BJ (cell line): ENCODE measurements around the gene NOS1AP. TPM values are rescaled to one million over a fixed set of nuclear protein-coding genes. Genes with fewer than 3 reads are reported as not detected.

Experiments used
- CTCF ChIA-PET: fragments of 350-600 bp; formaldehyde crosslinking; extraction: SDS; loops from one replicate; lab custom pipeline; 2021; ENCODE audit warnings: antibody characterized with exemption, inconsistent platforms; lab: Yijun Ruan, JAX
- POLR2A ChIA-PET: fragments of 300-600 bp; sonication (Branson Sonifier 250); formaldehyde crosslinking; extraction: SDS; loops from one replicate; lab custom pipeline; 2021; ENCODE audit warnings: antibody characterized with exemption; lab: Charles Lee
- DNase-seq: peaks from one replicate; pipeline ENCODE4 v3.0.0-alpha.2; 2011; ENCODE audit warnings: low read depth
- H3K27me3 ChIP-seq: 2 replicates; pipeline ENCODE4 v1.6.0; 2011; ENCODE audit warnings: low read length; ENCODE audit not compliant: control insufficient read depth, insufficient read depth
- H3K36me3 ChIP-seq: 2 replicates; pipeline ENCODE4 v1.5.1; 2011; ENCODE audit warnings: low read length; ENCODE audit not compliant: control insufficient read depth, insufficient read depth
- H3K4me3 ChIP-seq: 2 replicates; pipeline ENCODE4 v1.5.1; 2011; ENCODE audit warnings: low read depth, mild to moderate bottlenecking, control low read depth, low read length
- polyA plus RNA-seq: library from polyadenylated mRNA; depleted of rRNA; stranded (reverse); fragments of >200 nt; gene quantifications from 2 replicates; pipeline ENCODE4 v1.2.3, GENCODE V29; 2011
- TF ChIP-seq, protein P1 (sequence below): IDR thresholded peaks from 2 replicates; pipeline ENCODE4 v1.5.1; 2011; ENCODE audit warnings: low read depth, mild to moderate bottlenecking, control low read depth, inconsistent platforms, low read length, moderate library complexity; ENCODE audit not compliant: insufficient read depth

The NOS1AP gene
- polyA plus RNA-seq, 1 experiment, result 0.50 TPM

DNA sequence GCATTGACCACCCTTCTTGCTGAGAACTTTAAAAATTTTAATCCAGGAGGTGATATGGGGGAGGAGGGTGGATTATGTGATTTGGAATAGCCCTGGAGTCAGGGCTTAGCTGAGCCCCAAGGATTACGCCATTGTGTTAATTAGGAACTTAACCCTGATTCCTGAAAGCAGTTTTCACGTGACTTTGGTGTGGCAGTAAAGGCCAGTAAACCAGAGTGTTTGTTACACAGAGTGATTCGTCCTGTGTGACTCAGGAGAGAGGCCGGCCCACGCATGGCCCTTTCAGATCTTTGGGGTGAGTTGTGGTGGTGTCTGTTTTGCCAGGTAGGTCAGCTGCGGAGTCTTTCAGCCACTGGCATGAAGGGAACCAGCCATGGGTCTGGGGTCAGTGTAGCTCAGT is 107.6 kb downstream of the NOS1AP start:
- no peak for DNase-seq
- H3K36me3 ChIP-seq, result no peaks in the 10 kb centered on the region
- TF ChIP-seq, protein P1, sequence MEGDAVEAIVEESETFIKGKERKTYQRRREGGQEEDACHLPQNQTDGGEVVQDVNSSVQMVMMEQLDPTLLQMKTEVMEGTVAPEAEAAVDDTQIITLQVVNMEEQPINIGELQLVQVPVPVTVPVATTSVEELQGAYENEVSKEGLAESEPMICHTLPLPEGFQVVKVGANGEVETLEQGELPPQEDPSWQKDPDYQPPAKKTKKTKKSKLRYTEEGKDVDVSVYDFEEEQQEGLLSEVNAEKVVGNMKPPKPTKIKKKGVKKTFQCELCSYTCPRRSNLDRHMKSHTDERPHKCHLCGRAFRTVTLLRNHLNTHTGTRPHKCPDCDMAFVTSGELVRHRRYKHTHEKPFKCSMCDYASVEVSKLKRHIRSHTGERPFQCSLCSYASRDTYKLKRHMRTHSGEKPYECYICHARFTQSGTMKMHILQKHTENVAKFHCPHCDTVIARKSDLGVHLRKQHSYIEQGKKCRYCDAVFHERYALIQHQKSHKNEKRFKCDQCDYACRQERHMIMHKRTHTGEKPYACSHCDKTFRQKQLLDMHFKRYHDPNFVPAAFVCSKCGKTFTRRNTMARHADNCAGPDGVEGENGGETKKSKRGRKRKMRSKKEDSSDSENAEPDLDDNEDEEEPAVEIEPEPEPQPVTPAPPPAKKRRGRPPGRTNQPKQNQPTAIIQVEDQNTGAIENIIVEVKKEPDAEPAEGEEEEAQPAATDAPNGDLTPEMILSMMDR, result no peak
- ChIA-PET POLR2A (no interaction called here), CTCF (interaction anchor here (0.6 kb wide), 1 partner anchor 397 kb away, joined by 4 read pairs; no protein-coding TSS in a partner anchor)
- H3K4me3 ChIP-seq, result no peak overlapping the region
- no peaks in the 10 kb centered on the region for H3K27me3 ChIP-seq

DNA sequence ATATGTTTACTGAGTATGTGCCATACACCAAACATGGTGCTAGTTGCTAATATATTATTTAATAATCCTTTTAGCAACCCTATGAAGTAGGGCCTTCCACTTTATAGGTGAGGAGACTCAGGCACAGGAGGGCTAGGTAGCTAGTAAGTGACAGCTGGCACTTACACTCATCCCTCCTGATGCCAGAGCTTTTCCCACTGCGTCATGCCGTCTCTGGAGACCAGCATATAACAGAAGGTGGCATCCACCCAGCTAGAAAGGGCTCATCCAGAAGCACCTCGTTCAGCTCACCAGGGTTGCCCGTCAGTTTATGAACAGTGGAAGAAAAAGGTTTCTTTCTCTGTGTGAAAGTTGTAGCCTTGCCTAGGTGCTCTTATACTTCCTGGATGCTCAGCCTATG is 108.9 kb downstream of the NOS1AP start:
- Histone ChIP-seq H3K36me3 (no peaks in the 10 kb centered on the region), H3K27me3 (no peaks in the 10 kb centered on the region), H3K4me3 (no peak overlapping the region)
- POLR2A ChIA-PET, result no interaction called here
- TF ChIP-seq, protein P1, result no peak
- no peak for DNase-seq
- CTCF ChIA-PET, result interaction anchor here (0.6 to 1.2 kb wide), 2 partner anchors 30 to 666 kb away, joined by 3 to 4 read pairs; no protein-coding TSS in a partner anchor

DNA sequence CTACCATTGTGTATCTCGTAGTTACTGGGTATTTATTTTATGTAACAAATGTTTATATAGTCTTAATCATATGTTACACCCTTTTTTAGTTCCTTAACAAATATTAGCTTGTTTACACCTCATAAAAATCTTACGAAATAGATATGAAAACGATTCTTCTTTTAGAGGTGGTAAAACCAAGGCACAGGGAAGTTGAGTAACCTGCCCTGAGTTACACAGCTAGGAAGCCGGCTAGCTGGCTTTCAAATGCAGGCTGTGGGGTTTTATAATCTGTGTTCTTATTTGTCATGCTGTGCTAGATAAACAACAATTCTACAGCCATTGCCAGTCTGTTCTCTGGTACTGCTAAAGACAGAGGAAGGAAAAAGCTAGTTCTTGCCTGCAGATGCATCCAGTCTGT is 109.6 kb downstream of the NOS1AP start:
- ChIA-PET POLR2A (no interaction called here), CTCF (interaction anchor here (0.6 to 1.2 kb wide), 2 partner anchors 29 to 665 kb away, joined by 3 to 4 read pairs; no protein-coding TSS in a partner anchor)
- TF ChIP-seq, protein P1, result no peak
- Histone ChIP-seq H3K4me3 (no peak overlapping the region), H3K36me3 (no peaks in the 10 kb centered on the region), H3K27me3 (no peaks in the 10 kb centered on the region)
- no peak for DNase-seq

DNA sequence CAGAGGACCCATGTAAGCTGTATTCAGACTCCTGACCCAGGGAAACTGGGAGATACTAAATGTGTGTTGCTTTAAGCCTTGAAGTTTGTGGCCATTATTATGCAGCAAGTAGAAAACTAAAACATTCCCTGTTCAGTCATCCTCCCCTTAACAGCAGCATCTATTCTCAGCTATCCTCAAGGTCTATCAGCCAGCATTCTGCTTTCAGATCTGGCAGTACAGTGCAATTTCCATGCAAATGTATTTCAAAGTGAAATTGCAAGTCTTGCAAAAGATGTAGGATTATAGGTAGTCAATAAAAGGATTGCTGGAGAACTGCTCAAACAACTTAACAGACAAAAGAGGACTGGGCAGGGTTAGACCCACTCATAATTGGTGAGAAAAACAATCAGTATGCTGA is 111.3 kb downstream of the NOS1AP start:
- ChIA-PET CTCF (interaction anchor here (1.1 to 1.8 kb wide), 2 partner anchors 12 to 124 kb away, joined by 3 to 5 read pairs; no protein-coding TSS in a partner anchor), POLR2A (no interaction called here)
- H3K36me3 ChIP-seq, result no peaks in the 10 kb centered on the region
- H3K27me3 ChIP-seq, result no peaks in the 10 kb centered on the region
- TF ChIP-seq, protein P1, result no peak
- DNase-seq, result no peak
- no peak overlapping the region for H3K4me3 ChIP-seq

DNA sequence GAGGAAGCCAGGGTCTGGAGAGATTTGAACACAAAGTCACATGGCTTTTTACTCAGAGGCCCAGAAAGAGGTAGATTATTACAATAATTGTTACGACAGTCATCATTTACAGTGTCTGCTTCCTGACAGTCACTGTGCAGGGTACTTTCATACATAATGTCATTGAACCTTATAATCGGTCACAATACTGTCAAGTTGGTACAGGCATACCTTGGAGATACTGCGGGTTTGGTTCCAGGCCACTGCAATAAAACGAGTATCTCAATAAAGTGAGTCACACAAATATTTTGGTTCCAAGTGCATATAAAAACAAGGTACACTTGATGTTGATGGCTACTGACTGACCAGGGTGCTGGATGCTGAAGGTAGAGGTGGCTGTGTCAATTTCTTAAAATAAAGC is 112.6 kb downstream of the NOS1AP start:
- Histone ChIP-seq H3K27me3 (no peaks in the 10 kb centered on the region), H3K36me3 (no peaks in the 10 kb centered on the region), H3K4me3 (no peak overlapping the region)
- CTCF ChIA-PET, result interaction anchor here (1.1 kb wide), 1 partner anchor 10 kb away, joined by 3 read pairs; no protein-coding TSS in a partner anchor
- TF ChIP-seq, protein P1, result no peak
- POLR2A ChIA-PET, result no interaction called here
- DNase-seq, result no peak
